Measurements from ENCODE around the gene VPS13D.

- TF ChIP-seq POLR2A (IDR thresholded peaks at IDR 0.05; ENCODE audit: low read length) (no peak), GATA1 (IDR thresholded peaks at IDR 0.05; ENCODE audit: low read depth, low read length) (no peak)
Observed at GRCh38 chr1:12275370-12275769, 45.5 kb downstream of the VPS13D start.

Measured in erythroblast (primary cell).